HEK293 (cell line): ENCODE measurements around the gene RNF43.

ENCODE experiments used
- CTCF ChIA-PET: fragments of 350-600 bp; formaldehyde crosslinking; extraction: SDS; loops from one replicate; lab custom pipeline; 2021; ENCODE audit warnings: antibody characterized with exemption; lab: Yijun Ruan, JAX
- POLR2A ChIA-PET: fragments of 300-600 bp; formaldehyde crosslinking; extraction: SDS; loops from one replicate; lab custom pipeline; 2020; ENCODE audit warnings: antibody characterized with exemption, inconsistent platforms; lab: Yijun Ruan, JAX
- H3K27ac ChIP-seq: fragments of 200-500 bp; sonication (Bioruptor generic); 2 replicates; pipeline ENCODE4 v1.5.1; 2014; ENCODE audit warnings: low read depth, low read length, control low read depth, inconsistent platforms; ENCODE audit errors: extremely low read depth
- H3K36me3 ChIP-seq, 2 experiments: fragments of 200-500 bp in 1 of 2; sonication (Bioruptor generic) in 1 of 2; 1 replicate in 1 of 2; 2 replicates in 1 of 2; pipeline ENCODE4 v1.5.1; 2014 to 2017; ENCODE audit warnings: inconsistent platforms in 2 of 2, low read length in 2 of 2; ENCODE audit not compliant: control insufficient read depth in 2 of 2, insufficient read depth in 1 of 2
- H3K4me1 ChIP-seq: fragments of 200-500 bp; sonication (Bioruptor generic); 2 replicates; pipeline ENCODE4 v1.5.1; 2014; ENCODE audit warnings: mild to moderate bottlenecking, low read length, inconsistent platforms; ENCODE audit not compliant: control insufficient read depth, insufficient read depth
- H3K4me3 ChIP-seq: 2 replicates; pipeline ENCODE4 v1.5.1; 2011; ENCODE audit warnings: low read depth, mild to moderate bottlenecking, control low read depth, low read length, moderate library complexity
- H3K9me3 ChIP-seq: fragments of 200-500 bp; sonication (Bioruptor generic); 2 replicates; pipeline ENCODE4 v1.5.1; 2014; ENCODE audit warnings: low read depth, low read length, inconsistent platforms; ENCODE audit not compliant: control insufficient read depth, insufficient read depth
- GLI4 ChIP-seq: fragments of 450-650 bp; formaldehyde crosslinking; IDR thresholded peaks from 2 replicates; pipeline ENCODE4 v1.5.1; 2016; ENCODE audit warnings: missing biosample characterization, missing genetic modification characterization
- KLF16 ChIP-seq: fragments of 450-650 bp; formaldehyde crosslinking; IDR thresholded peaks from 2 replicates; pipeline ENCODE4 v1.5.1; 2017; ENCODE audit warnings: missing biosample characterization, missing genetic modification characterization
- KLF8 ChIP-seq: fragments of 450-650 bp; formaldehyde crosslinking; IDR thresholded peaks from 2 replicates; pipeline ENCODE4 v1.5.1; 2016; ENCODE audit warnings: missing biosample characterization, missing genetic modification characterization
- REST ChIP-seq: fragments of 450-650 bp; formaldehyde crosslinking; IDR thresholded peaks from 2 replicates; pipeline ENCODE4 v1.5.1; 2016; ENCODE audit warnings: missing biosample characterization, missing genetic modification characterization
- SETDB1 ChIP-seq: IDR thresholded peaks from one replicate; pipeline ENCODE4 v1.6.1; 2017; ENCODE audit warnings: mild to moderate bottlenecking, low read length, moderate library complexity, mixed read lengths; ENCODE audit not compliant: insufficient read length
- SP3 ChIP-seq: fragments of 450-650 bp; formaldehyde crosslinking; IDR thresholded peaks from 2 replicates; pipeline ENCODE4 v1.5.1; 2016; ENCODE audit warnings: missing biosample characterization, missing genetic modification characterization
- ZNF140 ChIP-seq: fragments of 450-650 bp; formaldehyde crosslinking; IDR thresholded peaks from 2 replicates; pipeline ENCODE4 v1.5.1; 2016; ENCODE audit warnings: missing biosample characterization, missing genetic modification characterization
- ZNF148 ChIP-seq: fragments of 450-650 bp; formaldehyde crosslinking; IDR thresholded peaks from 2 replicates; pipeline ENCODE4 v1.5.0; 2017; ENCODE audit warnings: missing biosample characterization, missing genetic modification characterization, borderline replicate concordance
- ZNF184 ChIP-seq: fragments of 450-650 bp; IDR thresholded peaks from 2 replicates; pipeline ENCODE4 v1.5.1; 2018; ENCODE audit warnings: missing biosample characterization, mild to moderate bottlenecking, missing genetic modification characterization
- ZNF2 ChIP-seq: fragments of 450-650 bp; formaldehyde crosslinking; IDR thresholded peaks from 2 replicates; pipeline ENCODE4 v1.5.1; 2016; ENCODE audit warnings: missing biosample characterization, missing genetic modification characterization
- ZNF211 ChIP-seq: fragments of 450-650 bp; formaldehyde crosslinking; IDR thresholded peaks from 2 replicates; pipeline ENCODE4 v1.5.1; 2016; ENCODE audit warnings: low read depth, missing biosample characterization, missing genetic modification characterization
- ZNF214 ChIP-seq: fragments of 450-650 bp; formaldehyde crosslinking; IDR thresholded peaks from 2 replicates; pipeline ENCODE4 v1.5.1; 2017; ENCODE audit warnings: missing biosample characterization, mild to moderate bottlenecking, missing genetic modification characterization, borderline replicate concordance
- ZNF24 ChIP-seq: fragments of 450-650 bp; formaldehyde crosslinking; IDR thresholded peaks from 2 replicates; pipeline ENCODE4 v1.5.1; 2016; ENCODE audit warnings: missing biosample characterization, missing genetic modification characterization
- ZNF248 ChIP-seq: fragments of 450-650 bp; formaldehyde crosslinking; IDR thresholded peaks from 2 replicates; pipeline ENCODE4 v1.5.1; 2017; ENCODE audit warnings: missing biosample characterization, missing genetic modification characterization
- ZNF302 ChIP-seq: fragments of 450-650 bp; formaldehyde crosslinking; IDR thresholded peaks from 2 replicates; pipeline ENCODE4 v1.5.1; 2016; ENCODE audit warnings: missing biosample characterization, missing genetic modification characterization, low read depth
- ZNF510 ChIP-seq: fragments of 450-650 bp; formaldehyde crosslinking; IDR thresholded peaks from 2 replicates; pipeline ENCODE4 v1.5.1; 2018; ENCODE audit warnings: mild to moderate bottlenecking, missing genetic modification characterization, missing biosample characterization; ENCODE audit not compliant: insufficient replicate concordance
- ZNF571 ChIP-seq: fragments of 450-650 bp; formaldehyde crosslinking; IDR thresholded peaks from 2 replicates; pipeline ENCODE4 v1.5.0; 2017; ENCODE audit warnings: missing biosample characterization, missing genetic modification characterization
- ZNF701 ChIP-seq: fragments of 450-650 bp; formaldehyde crosslinking; IDR thresholded peaks from 2 replicates; pipeline ENCODE4 v1.5.1; 2016; ENCODE audit warnings: missing biosample characterization, missing genetic modification characterization
- ZNF777 ChIP-seq: fragments of 450-650 bp; formaldehyde crosslinking; IDR thresholded peaks from 2 replicates; pipeline ENCODE4 v1.5.1; 2017; ENCODE audit warnings: missing biosample characterization, missing genetic modification characterization, borderline replicate concordance
- ZNF791 ChIP-seq: fragments of 450-650 bp; formaldehyde crosslinking; IDR thresholded peaks from 2 replicates; pipeline ENCODE4 v1.5.1; 2016; ENCODE audit warnings: missing biosample characterization, missing genetic modification characterization

RNF43 gene

GRCh38 chr17:58417300-58418092 lies at the start of gene RNF43 (continued):
- TF ChIP-seq ZNF24 (tag by site-specific recombination), result peak; percentile 82
- TF ChIP-seq ZNF2 (tag by site-specific recombination), result peak; percentile 91
- no peak for TF ChIP-seq ZNF791 (tag by site-specific recombination)
- peak; percentile 79 for TF ChIP-seq SP3 (tag by site-specific recombination)
- peak; percentile 21 for TF ChIP-seq REST (tag by site-specific recombination)
- no peak for TF ChIP-seq ZNF571 (tag by site-specific recombination)
- TF ChIP-seq ZNF510 (tag by site-specific recombination), result no peak
- no peak for TF ChIP-seq ZNF701 (tag by site-specific recombination)
- peak; percentile 99 for TF ChIP-seq KLF8

- no peaks in the 10 kb centered on the region for H3K36me3 ChIP-seq
- TF ChIP-seq ZNF777 (tag by site-specific recombination), result no peak
- no peak for TF ChIP-seq ZNF184 (tag by site-specific recombination)
- no peak for TF ChIP-seq KLF16 (tag by site-specific recombination)
- TF ChIP-seq ZNF148 (tag by site-specific recombination), result no peak
- TF ChIP-seq GLI4 (tag by site-specific recombination), result no peak
- no peak for TF ChIP-seq ZNF302 (tag by site-specific recombination)
- no peak for TF ChIP-seq SETDB1
- TF ChIP-seq ZNF214 (tag by site-specific recombination), result no peak
- no peak for TF ChIP-seq ZNF248 (tag by site-specific recombination)
- no peak for TF ChIP-seq ZNF211
- no peak for TF ChIP-seq ZNF140 (tag by site-specific recombination)
- TF ChIP-seq, all 188 proteins: peak for 0
- POLR2A ChIA-PET, result no interaction called here
- Histone ChIP-seq H3K4me3 (no peak overlapping the region), H3K27ac (no peak overlapping the region), H3K9me3 (no peaks in the 10 kb centered on the region), H3K4me1 (no peaks in the 10 kb centered on the region)
- CTCF ChIA-PET, result interaction anchor here (0.6 to 1.8 kb wide), 6 partner anchors 13 to 237 kb away, joined by 3 to 6 read pairs (median 3); no protein-coding TSS in a partner anchor
Observed at GRCh38 chr17:58455491-58455890, 38.2 kb upstream of the RNF43 start.
